Measurements from ENCODE around the gene NME4.

The NME4 gene

DNA sequence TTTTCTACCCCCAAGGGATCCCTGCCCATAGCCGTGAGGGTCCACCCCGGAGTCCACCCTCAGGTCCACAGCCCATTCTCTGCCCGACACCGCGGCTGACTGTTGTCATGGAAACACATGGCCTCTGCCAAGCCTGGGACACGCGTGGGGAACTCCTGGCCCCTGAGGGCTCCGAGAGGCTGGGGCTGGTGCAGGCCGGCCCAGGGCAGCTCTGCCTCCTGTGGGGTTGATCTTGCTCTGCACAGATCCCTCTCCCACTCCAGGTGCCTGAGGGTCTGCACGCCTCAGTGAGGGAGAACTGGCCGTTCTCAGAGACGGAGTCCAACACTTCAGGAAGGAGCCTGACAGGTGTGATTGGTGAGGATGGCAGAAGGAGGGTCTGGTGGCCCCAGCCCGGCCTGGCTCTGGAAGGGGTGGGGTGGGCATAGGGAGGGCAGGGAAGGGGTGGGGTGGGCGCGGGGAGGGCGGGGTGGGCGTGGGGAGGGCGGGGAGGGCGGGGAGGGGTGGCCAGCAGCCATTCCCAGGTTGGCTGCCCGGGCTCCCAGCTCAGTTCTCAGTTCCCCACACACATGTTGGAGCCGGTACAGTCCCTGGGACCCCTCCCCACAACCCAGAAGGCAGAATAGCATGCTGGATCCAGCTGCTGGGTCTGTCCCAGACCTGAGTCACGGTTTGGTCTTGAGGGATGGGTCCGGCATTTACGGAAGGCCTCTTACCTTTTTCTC lies 33.1 kb upstream of the NME4 start:
- DNase-seq (ENCODE audit: low spot score), result no peak

- no peak for DNase-seq (ENCODE audit: low spot score)
Measured at GRCh38 chr16:364595-365491, 32.2 kb upstream of the NME4 start.

- DNase-seq (ENCODE audit: low spot score), result no peak
Measured at GRCh38 chr16:366476-366875, 30.5 kb upstream of the NME4 start.

- DNase-seq (ENCODE audit: low spot score), result no peak
Measured at GRCh38 chr16:367333-367903, 29.6 kb upstream of the NME4 start.

- no peak for DNase-seq (ENCODE audit: low spot score)
Measured at GRCh38 chr16:368388-369158, 28.4 kb upstream of the NME4 start.

DNA sequence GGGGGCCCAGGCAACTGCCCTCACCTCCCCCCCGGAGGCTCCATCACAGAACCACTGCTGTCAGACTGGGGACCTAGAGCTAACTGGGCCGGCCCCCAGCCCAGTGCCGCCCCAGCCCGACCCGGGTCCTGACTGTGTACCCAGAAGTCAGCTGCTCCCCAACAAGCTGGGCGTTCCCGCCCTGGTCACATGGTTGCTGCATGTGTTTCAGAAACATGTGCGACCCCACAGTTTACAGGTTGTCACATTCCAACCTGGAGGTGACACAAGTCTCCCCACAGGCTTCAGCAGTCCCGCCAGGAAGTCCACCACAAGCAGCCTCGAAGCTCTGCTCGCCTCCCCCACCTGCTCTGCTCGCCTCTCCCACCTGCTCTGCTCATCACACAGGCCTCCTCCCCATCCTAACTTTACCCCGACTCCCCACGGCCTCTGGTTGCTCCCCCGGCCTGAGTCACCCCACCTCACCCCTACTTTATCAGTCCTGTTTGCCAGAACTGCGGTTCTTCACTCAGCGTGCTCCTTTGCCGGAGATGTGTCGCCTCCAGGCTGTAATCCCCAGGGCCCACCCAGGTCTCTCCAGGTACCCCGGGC lies 27.6 kb upstream of the NME4 start:
- no peak for DNase-seq (ENCODE audit: low spot score)

DNA sequence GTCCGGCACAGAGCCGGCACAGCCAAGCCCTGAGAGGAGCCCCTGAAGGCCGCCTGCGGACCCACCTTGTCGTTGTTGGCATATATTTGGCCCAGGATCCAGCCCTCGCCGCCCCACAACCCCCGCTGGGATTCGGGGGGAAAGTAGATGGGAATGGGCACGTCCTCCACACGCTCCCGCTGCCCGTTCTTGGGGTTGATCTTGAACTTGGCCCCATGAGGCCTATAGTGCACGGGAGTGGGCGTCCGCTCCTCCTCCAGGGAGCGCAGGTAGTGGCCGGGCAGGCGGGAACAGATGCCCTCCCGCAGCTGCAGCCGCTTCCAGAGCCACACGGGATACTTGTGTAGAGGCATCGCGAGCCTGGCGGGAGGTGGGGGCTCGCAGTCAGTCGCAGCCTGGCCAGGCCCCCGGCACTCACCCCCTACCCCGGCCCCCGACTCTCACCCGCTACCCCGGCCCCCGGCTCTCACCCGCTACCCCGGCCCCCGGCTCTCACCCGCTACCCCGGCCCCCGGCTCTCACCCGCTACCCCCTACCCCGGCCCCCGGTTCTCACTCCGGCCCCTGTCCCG lies 27.0 kb upstream of the NME4 start:
- DNase-seq (ENCODE audit: low spot score), result no peak

- DNase-seq (ENCODE audit: low spot score), result peak; percentile 92
Measured at GRCh38 chr16:370443-370842, 26.6 kb upstream of the NME4 start, which contains the start of gene MRPL28. Gene MRPL28, minus strand, starts transcription at chr16:370538. Its CDS starts 320 bp downstream, at chr16:370218.

DNA sequence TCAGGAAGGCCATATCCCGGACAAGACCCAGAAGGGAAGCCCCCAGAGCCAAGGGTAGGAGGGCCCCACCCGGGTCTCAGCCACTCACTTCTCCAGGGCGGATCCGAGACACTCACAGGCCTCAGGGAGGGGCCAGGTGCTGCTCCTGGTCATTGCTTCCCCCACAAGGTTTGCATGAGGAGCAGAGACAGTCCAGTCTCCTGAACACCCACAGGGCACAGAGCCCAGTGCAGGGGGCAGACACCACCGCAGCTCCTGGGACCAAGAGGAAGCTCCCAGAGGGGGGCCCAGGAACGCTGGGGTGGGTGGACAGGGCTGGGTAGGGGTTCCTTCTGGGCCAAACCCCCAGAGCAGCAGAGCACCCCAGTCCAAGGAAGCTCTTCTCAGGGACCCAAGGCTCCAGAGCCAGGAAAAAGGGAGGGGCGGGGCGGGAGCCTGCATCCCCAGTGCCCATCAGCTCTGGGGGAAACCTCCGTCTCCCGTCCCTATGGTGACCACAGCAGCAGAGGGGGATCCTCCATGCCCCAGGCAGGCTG lies 26.0 kb upstream of the NME4 start:
- no peak for DNase-seq (ENCODE audit: low spot score)

GRCh38 chr16:371515-372301 lies 25.3 kb upstream of the NME4 start:
- DNase-seq (ENCODE audit: low spot score), result no peak

- DNase-seq (ENCODE audit: low spot score), result no peak
Measured at GRCh38 chr16:372302-372983, 24.6 kb upstream of the NME4 start.

- no peak for DNase-seq (ENCODE audit: low spot score)
Measured at GRCh38 chr16:373020-373598, 23.9 kb upstream of the NME4 start.

- DNase-seq (ENCODE audit: low spot score), result no peak
Measured at GRCh38 chr16:373848-374615, 23.0 kb upstream of the NME4 start.

- no peak for DNase-seq (ENCODE audit: low spot score)
Measured at GRCh38 chr16:374616-374926, 22.4 kb upstream of the NME4 start.

- DNase-seq (ENCODE audit: low spot score), result no peak
Measured at GRCh38 chr16:375212-375611, 21.8 kb upstream of the NME4 start.

DNA sequence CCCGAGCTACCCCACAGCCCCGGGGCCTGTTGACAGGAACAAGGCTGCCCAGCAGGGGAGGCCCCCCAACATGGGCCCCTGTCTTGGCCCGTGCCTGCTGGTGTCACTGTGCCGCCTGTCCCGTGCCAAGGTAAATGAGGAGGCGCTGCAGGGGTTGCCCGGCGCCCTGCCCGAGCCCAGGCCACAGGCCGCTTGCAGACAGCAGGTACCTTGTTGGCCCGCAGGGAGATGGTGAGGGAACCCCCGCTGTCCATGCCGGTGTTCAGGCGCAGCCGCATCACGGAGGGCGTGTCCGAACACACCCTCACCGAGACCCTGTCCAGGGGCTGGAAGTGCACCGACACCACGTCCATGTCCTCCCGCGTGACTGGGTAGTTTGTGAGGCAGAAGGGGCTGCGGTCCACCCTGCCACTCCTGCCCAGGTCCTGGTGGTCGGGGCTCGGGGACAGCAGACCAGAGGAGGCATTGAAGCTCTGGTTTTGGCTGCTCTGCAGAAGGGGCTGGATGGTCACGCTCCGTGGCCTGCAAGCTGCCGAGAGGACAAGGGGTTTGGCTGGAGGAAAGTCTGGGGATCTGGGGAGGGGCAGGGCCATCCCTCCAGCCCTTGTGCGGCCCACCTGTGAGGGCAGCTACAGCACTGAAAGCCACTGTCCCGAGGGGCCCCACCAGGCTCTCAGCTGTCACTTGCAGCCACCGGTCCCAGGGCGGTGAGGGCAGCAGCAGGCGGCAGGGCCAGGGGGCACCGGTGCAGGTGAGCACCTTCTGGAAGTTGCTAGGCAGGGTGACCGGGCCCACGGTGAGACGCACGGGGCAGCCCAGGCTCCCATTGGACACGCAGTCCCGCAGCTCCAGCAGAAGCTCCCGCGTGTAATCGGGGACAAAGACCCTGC lies 20.8 kb upstream of the NME4 start:
- no peak for DNase-seq (ENCODE audit: low spot score)

GRCh38 chr16:376817-377418 lies 20.1 kb upstream of the NME4 start:
- no peak for DNase-seq (ENCODE audit: low spot score)

Measured in ecto neural progenitor cell (in vitro differentiated cells).